Stimulated activated effector memory CD8-positive, alpha-beta T cell treated with anti-CD3 and anti-CD28 coated beads, Interleukin-12 subunit alpha, Interleukin-12 subunit beta, amount 100 ng/mL, for 72 hours (primary cell): ENCODE measurements around the gene ARHGEF39.
"Not testable (repeated sequence)": the region's sequence is repeated elsewhere in the genome, so short reads cannot be mapped to it uniquely, and the experiment has no call there.

Experiments
- ATAC-seq: fragments of 150-1000 bp; cut with Tn5 transposase; 2 replicates; pipeline ENCODE4 v1.10.0; 2021
- DNase-seq, 2 donors: peaks; one replicate each; pipeline ENCODE4 v3.0.0; 2021 to 2022; ENCODE audit warnings: low spot score in 2 of 2
- H3K27ac Mint-ChIP-seq: one replicate; pipeline ENCODE4 v1.8.0; 2022; ENCODE audit warnings: mild to moderate bottlenecking, mixed read lengths
- H3K36me3 Mint-ChIP-seq: one replicate; pipeline ENCODE4 v1.8.0; 2022; ENCODE audit warnings: mild to moderate bottlenecking, mixed read lengths
- H3K4me1 Mint-ChIP-seq: one replicate; pipeline ENCODE4 v1.8.0; 2022; ENCODE audit warnings: mixed read lengths
- H3K4me3 Mint-ChIP-seq: one replicate; pipeline ENCODE4 v1.8.0; 2022; ENCODE audit warnings: mild to moderate bottlenecking, mixed read lengths
- H3K9me3 Mint-ChIP-seq: one replicate; pipeline ENCODE4 v1.8.0; 2022; ENCODE audit warnings: mixed read lengths

The ARHGEF39 gene

DNA sequence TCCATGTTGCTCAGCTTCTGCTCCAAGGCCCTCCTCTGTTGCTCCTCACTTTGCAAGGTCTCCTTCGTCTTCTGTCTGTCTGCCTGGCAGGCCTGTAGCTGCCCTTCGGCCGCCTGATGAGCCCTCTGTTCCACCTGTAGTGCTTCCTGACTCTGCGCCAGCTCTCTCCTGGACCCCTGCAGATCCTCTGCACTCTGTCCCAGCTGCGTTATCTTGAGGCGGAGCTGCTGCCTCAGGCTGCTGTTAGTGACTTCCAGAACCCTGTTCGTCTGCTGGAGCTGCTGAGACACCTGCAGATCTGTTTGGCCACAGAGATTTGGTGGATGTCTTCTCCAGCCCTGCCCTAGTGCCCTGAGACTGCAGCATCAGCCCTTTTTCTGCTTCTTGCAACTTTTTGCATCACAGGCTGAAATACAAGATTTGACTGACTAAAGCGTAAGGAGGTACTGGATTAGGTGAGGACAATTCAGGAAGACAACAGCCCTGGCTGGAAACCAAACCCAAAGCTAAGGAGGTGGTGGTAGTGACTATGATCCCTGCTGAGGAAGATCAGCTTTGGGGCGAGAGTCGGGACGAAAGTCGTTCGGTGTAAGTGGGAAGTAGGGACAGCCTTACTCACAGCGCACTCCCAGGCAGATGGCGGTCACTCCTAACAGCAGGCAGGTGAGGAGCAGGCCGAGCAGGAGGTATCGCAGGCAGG lies 48.9 kb downstream of the ARHGEF39 start:
- Mint-ChIP-seq H3K9me3 (no peaks in the 10 kb centered on the region), H3K27ac (peak overlapping the region; percentile 98), H3K4me1 (peaks cover 72% of the 10 kb centered on the region), H3K4me3 (peak overlapping the region; percentile 90), H3K36me3 (peaks cover 38% of the 10 kb centered on the region)
- DNase-seq (no peak), ATAC-seq (no peak)

- Mint-ChIP-seq H3K4me3 (no peak overlapping the region), H3K36me3 (peaks cover 71% of the 10 kb centered on the region), H3K4me1 (peaks cover 53% of the 10 kb centered on the region), H3K27ac (peak overlapping the region; percentile 67), H3K9me3 (no peaks in the 10 kb centered on the region)
- ATAC-seq (no peak), DNase-seq (no peak)
Observed at GRCh38 chr9:35612843-35613242, 52.2 kb downstream of the ARHGEF39 start.

GRCh38 chr9:35612066-35612465 lies 52.9 kb downstream of the ARHGEF39 start:
- not testable (repeated sequence) for ATAC-seq, H3K9me3 Mint-ChIP-seq, H3K4me3 Mint-ChIP-seq, DNase-seq
- Mint-ChIP-seq H3K36me3 (peaks cover 74% of the 10 kb centered on the region), H3K4me1 (peaks cover 53% of the 10 kb centered on the region), H3K27ac (peak overlapping the region; percentile 71)

DNA sequence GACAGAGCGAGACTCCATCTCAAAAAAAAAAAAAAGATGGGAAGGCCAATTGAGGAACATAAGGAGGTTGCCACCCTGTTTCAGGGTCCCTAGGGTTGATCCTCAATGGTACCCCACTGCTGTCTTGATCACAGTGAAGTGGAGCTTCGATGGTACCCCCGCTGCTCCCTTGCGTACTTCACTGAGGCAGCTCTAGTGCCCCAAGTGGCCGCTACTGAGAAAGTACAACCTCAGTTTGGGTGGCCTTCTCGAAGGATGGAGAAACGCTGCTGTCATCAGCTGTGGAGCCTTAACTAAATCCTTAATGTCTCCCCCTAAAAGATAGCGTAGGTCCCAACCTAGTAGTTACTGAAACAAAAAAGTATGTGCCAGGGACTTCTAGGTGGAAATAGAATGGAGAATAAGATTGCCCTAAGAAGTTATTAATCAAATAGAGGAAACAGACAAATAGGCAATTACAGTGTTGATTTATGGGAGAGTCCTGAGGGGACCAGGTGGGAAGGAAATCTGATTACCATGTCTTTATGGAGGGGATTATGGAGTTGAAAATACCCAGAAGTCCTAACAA lies 53.7 kb downstream of the ARHGEF39 start:
- Mint-ChIP-seq H3K9me3 (no peaks in the 10 kb centered on the region), H3K27ac (peak overlapping the region; percentile 71), H3K4me3 (no peak overlapping the region), H3K36me3 (peaks cover 75% of the 10 kb centered on the region), H3K4me1 (peaks cover 52% of the 10 kb centered on the region)
- ATAC-seq, result peak; percentile 81
- peak; percentile 39 to 73 for DNase-seq

GRCh38 chr9:35609820-35610163 lies 55.2 kb downstream of the ARHGEF39 start:
- ATAC-seq, result no peak
- Mint-ChIP-seq H3K27ac (peak overlapping the region; percentile 30), H3K9me3 (no peaks in the 10 kb centered on the region), H3K4me3 (no peak overlapping the region), H3K4me1 (peaks cover 44% of the 10 kb centered on the region), H3K36me3 (peaks cover 67% of the 10 kb centered on the region)
- no peak for DNase-seq
